HG02973 (cell line): ENCODE results near the gene PTPN1.

ENCODE experiments used
- ATAC-seq: cut with Tn5 transposase; IDR thresholded peaks from one replicate; pipeline ENCODE4 v1.9.1; 2021; ENCODE audit warnings: moderate library complexity; ENCODE audit not compliant: unreplicated experiment

Gene PTPN1

GRCh38 chr20:50572938-50573777, 63.0 kb downstream of the PTPN1 start:
- no peak for ATAC-seq

- ATAC-seq, result no peak
These were observed 63.9 kb downstream of the PTPN1 start for GRCh38 chr20:50574108-50574507.

GRCh38 chr20:50574586-50574985, 64.4 kb downstream of the PTPN1 start:
- ATAC-seq, result no peak

GRCh38 chr20:50575865-50576720, 65.9 kb downstream of the PTPN1 start:
- ATAC-seq, result no peak

GRCh38 chr20:50577175-50578018, 67.2 kb downstream of the PTPN1 start:
- no peak for ATAC-seq

- no peak for ATAC-seq
These were observed 68.0 kb downstream of the PTPN1 start for GRCh38 chr20:50578061-50578777.

- ATAC-seq, result no peak
These were observed 68.6 kb downstream of the PTPN1 start for GRCh38 chr20:50578778-50579165.

GRCh38 chr20:50579511-50579910, 69.3 kb downstream of the PTPN1 start:
- no peak for ATAC-seq

GRCh38 chr20:50580016-50580747, 70.0 kb downstream of the PTPN1 start:
- no peak for ATAC-seq

- no peak for ATAC-seq
These were observed 70.8 kb downstream of the PTPN1 start for GRCh38 chr20:50580842-50581544.

- no peak for ATAC-seq
These were observed 71.9 kb downstream of the PTPN1 start for GRCh38 chr20:50582092-50582491.

- no peak for ATAC-seq
These were observed 72.5 kb downstream of the PTPN1 start for GRCh38 chr20:50582591-50583234.

- no peak for ATAC-seq
These were observed 73.4 kb downstream of the PTPN1 start for GRCh38 chr20:50583442-50584150.

GRCh38 chr20:50584687-50585086, 74.5 kb downstream of the PTPN1 start:
- ATAC-seq, result no peak

GRCh38 chr20:50585214-50585613, 75.0 kb downstream of the PTPN1 start:
- ATAC-seq, result no peak

GRCh38 chr20:50585678-50586077, 75.5 kb downstream of the PTPN1 start:
- ATAC-seq, result no peak

GRCh38 chr20:50586531-50587232, 76.5 kb downstream of the PTPN1 start:
- no peak for ATAC-seq
